H9 (cell line): ENCODE measurements around the gene PRRX2. TPM values are rescaled to one million over a fixed set of nuclear protein-coding genes. Genes with fewer than 3 reads are reported as not detected.
A peak's percentile ranks its signal among the peaks of the same experiment; 100 is the strongest.

Experiments used
- DNase-seq: peaks from one replicate; pipeline ENCODE4 v3.0.0-alpha.2; 2017
- H2AFZ ChIP-seq: one replicate; pipeline ENCODE4 v1.6.1; 2013; ENCODE audit warnings: mild to moderate bottlenecking, low read length, control low read depth, moderate library complexity
- H2AK5ac ChIP-seq: 2 replicates; pipeline ENCODE4 v1.6.1; 2013; ENCODE audit warnings: low read length, control low read depth, mixed read lengths; ENCODE audit not compliant: insufficient read length
- H2BK120ac ChIP-seq: one replicate; pipeline ENCODE4 v1.6.1; 2013; ENCODE audit warnings: low read depth, mild to moderate bottlenecking, low read length, control low read depth, inconsistent platforms; ENCODE audit not compliant: poor library complexity, severe bottlenecking
- H2BK12ac ChIP-seq: 2 replicates; pipeline ENCODE4 v1.6.1; 2013; ENCODE audit warnings: low read length, control low read depth, mixed read lengths, low read depth; ENCODE audit not compliant: insufficient read length
- H2BK15ac ChIP-seq: 2 replicates; pipeline ENCODE4 v1.6.1; 2013; ENCODE audit warnings: low read depth, low read length, control low read depth
- H2BK20ac ChIP-seq: one replicate; pipeline ENCODE4 v1.6.1; 2013; ENCODE audit warnings: low read depth, mild to moderate bottlenecking, low read length, control low read depth, inconsistent platforms; ENCODE audit not compliant: poor library complexity, severe bottlenecking
- H2BK5ac ChIP-seq: 2 replicates; pipeline ENCODE4 v1.6.1; 2013; ENCODE audit warnings: low read length, control low read depth, mixed read lengths; ENCODE audit not compliant: insufficient read length
- H3K14ac ChIP-seq: 2 replicates; pipeline ENCODE4 v1.6.1; 2013; ENCODE audit warnings: low read length, control low read depth; ENCODE audit not compliant: insufficient read depth
- H3K18ac ChIP-seq: 2 replicates; pipeline ENCODE4 v1.6.1; 2013; ENCODE audit warnings: low read depth, mild to moderate bottlenecking, mixed read lengths, low read length, control low read depth; ENCODE audit not compliant: insufficient read length
- H3K23ac ChIP-seq: 2 replicates; pipeline ENCODE4 v1.6.1; 2013; ENCODE audit warnings: low read length, control low read depth, mixed read lengths, low read depth; ENCODE audit not compliant: insufficient read length
- H3K23me2 ChIP-seq: 2 replicates; pipeline ENCODE4 v1.6.1; 2013; ENCODE audit warnings: low read depth, mild to moderate bottlenecking, mixed read lengths, low read length, control low read depth; ENCODE audit not compliant: insufficient read length, poor library complexity, severe bottlenecking
- H3K27ac ChIP-seq: 2 replicates; pipeline ENCODE4 v1.5.1; 2013; ENCODE audit warnings: low read length, control low read depth, mixed read lengths, low read depth; ENCODE audit not compliant: insufficient read length
- H3K27me3 ChIP-seq: 2 replicates; pipeline ENCODE4 v1.6.1; 2013; ENCODE audit warnings: low read length, control low read depth, inconsistent platforms; ENCODE audit not compliant: insufficient read depth
- H3K4ac ChIP-seq: 2 replicates; pipeline ENCODE4 v1.6.1; 2013; ENCODE audit warnings: low read depth, mild to moderate bottlenecking, control low read depth, inconsistent platforms, low read length, moderate library complexity
- H3K4me1 ChIP-seq: 2 replicates; pipeline ENCODE4 v1.6.1; 2013; ENCODE audit warnings: low read length, control low read depth, inconsistent platforms; ENCODE audit not compliant: insufficient read depth
- H3K4me2 ChIP-seq: 2 replicates; pipeline ENCODE4 v1.6.1; 2013; ENCODE audit warnings: low read length, control low read depth, mixed read lengths; ENCODE audit not compliant: insufficient read length, insufficient read depth
- H3K56ac ChIP-seq: 2 replicates; pipeline ENCODE4 v1.6.1; 2013; ENCODE audit warnings: low read depth, mild to moderate bottlenecking, mixed read lengths, low read length, control low read depth; ENCODE audit not compliant: insufficient read length
- H3K79me1 ChIP-seq: 2 replicates; pipeline ENCODE4 v1.6.1; 2013; ENCODE audit warnings: low read depth, mild to moderate bottlenecking, moderate library complexity, low read length, control low read depth, inconsistent platforms; ENCODE audit not compliant: insufficient read depth, poor library complexity, severe bottlenecking
- H3K79me2 ChIP-seq: 2 replicates; pipeline ENCODE4 v1.6.1; 2013; ENCODE audit warnings: low read length, control low read depth, inconsistent platforms; ENCODE audit not compliant: insufficient read depth
- H3K9ac ChIP-seq: 2 replicates; pipeline ENCODE4 v1.6.1; 2013; ENCODE audit warnings: low read length, control low read depth, mixed read lengths; ENCODE audit not compliant: insufficient read length; ENCODE audit errors: extremely low read depth
- H3K9me3 ChIP-seq: one replicate; pipeline ENCODE4 v1.6.1; 2013; ENCODE audit warnings: low read depth, low read length, inconsistent platforms; ENCODE audit not compliant: control insufficient read depth
- H3T11ph ChIP-seq: one replicate; pipeline ENCODE4 v1.6.1; 2013; ENCODE audit warnings: mild to moderate bottlenecking, low read length, control low read depth, inconsistent platforms
- H4K20me1 ChIP-seq: one replicate; pipeline ENCODE4 v1.6.1; 2013; ENCODE audit not compliant: control insufficient read depth, insufficient read length, insufficient read depth
- H4K5ac ChIP-seq: 2 replicates; pipeline ENCODE4 v1.6.1; 2013; ENCODE audit warnings: low read depth, mild to moderate bottlenecking, mixed read lengths, low read length, control low read depth; ENCODE audit not compliant: insufficient read length
- H4K8ac ChIP-seq: replicated peaks from 2 replicates; pipeline ENCODE4 v1.6.1; 2013; ENCODE audit warnings: low read length, control low read depth, mixed read lengths, low read depth; ENCODE audit not compliant: insufficient read length
- H4K91ac ChIP-seq: 2 replicates; pipeline ENCODE4 v1.6.1; 2013; ENCODE audit warnings: low read depth, mild to moderate bottlenecking, moderate library complexity, mixed read lengths, low read length, control low read depth; ENCODE audit not compliant: insufficient read length
- H3K27ac Mint-ChIP-seq, 3 experiments: 2 replicates in 2 of 3; 3 replicates in 1 of 3; pipeline ENCODE4 v1.8.0; 2020 to 2021; ENCODE audit warnings: mixed read lengths in 3 of 3, mild to moderate bottlenecking in 1 of 3, moderate library complexity in 1 of 3
- H3K27me3 Mint-ChIP-seq: 2 replicates; pipeline ENCODE4 v1.8.0; 2021; ENCODE audit warnings: low read depth, mild to moderate bottlenecking, moderate library complexity, mixed read lengths
- H3K36me3 Mint-ChIP-seq, 3 experiments: 2 replicates in 2 of 3; 3 replicates in 1 of 3; pipeline ENCODE4 v1.8.0; 2020 to 2021; ENCODE audit warnings: low read depth in 3 of 3, mixed read lengths in 3 of 3; ENCODE audit not compliant: insufficient read depth in 1 of 3
- H3K4me1 Mint-ChIP-seq, 2 experiments: 2 replicates each; pipeline ENCODE4 v1.8.0; 2020; ENCODE audit warnings: mixed read lengths in 2 of 2
- H3K4me3 Mint-ChIP-seq, 2 experiments: 2 replicates in 1 of 2; 3 replicates in 1 of 2; pipeline ENCODE4 v1.8.0; 2020 to 2021; ENCODE audit warnings: mild to moderate bottlenecking in 2 of 2, mixed read lengths in 2 of 2, moderate library complexity in 1 of 2
- H3K9me3 Mint-ChIP-seq, 2 experiments: 2 replicates in 1 of 2; 3 replicates in 1 of 2; pipeline ENCODE4 v1.8.0; 2020; ENCODE audit warnings: mild to moderate bottlenecking in 2 of 2, mixed read lengths in 2 of 2, moderate library complexity in 1 of 2
- CTCF ChIP-seq: fragments of 200-600 bp; sonication (generic); conservative IDR thresholded peaks from 3 replicates; pipeline ENCODE4 v1.8.0; 2021; ENCODE audit warnings: antibody characterized with exemption, mild to moderate bottlenecking
- WGBS: extraction: QIAGEN DNeasy Blood & Tissue Kit; methylation state at CpG from one replicate; pipeline ENCODE4 v1.1.7; 2013; ENCODE audit warnings: missing lambda C conversion rate, low lambda C conversion rate, mixed read lengths; ENCODE audit not compliant: insufficient read length; ENCODE audit errors: extremely low coverage; 5-methylcytosine and 5-hydroxymethylcytosine counted together
- total RNA-seq: library from RNA; stranded (reverse); gene quantifications from 2 replicates; pipeline ENCODE4 v1.2.1, GENCODE V29; 2021

The PRRX2 gene
- total RNA-seq, 1 experiment from 2014 or later: 3.9 TPM

- no peak overlapping the region for H4K8ac ChIP-seq
- no peak overlapping the region for H3K4ac ChIP-seq
- H3K27ac ChIP-seq: no peak overlapping the region
- no peak overlapping the region for H2AK5ac ChIP-seq
- H3K4me1 ChIP-seq: no peaks in the 10 kb centered on the region; the same call in 1 of the 2 replicates
- no peak overlapping the region for H4K91ac ChIP-seq
- no peak overlapping the region for H2BK20ac ChIP-seq
- no peaks in the 10 kb centered on the region for H3K79me1 ChIP-seq
- Mint-ChIP-seq H3K27ac (0 out of 7 replicates have a peak overlapping the region, but pooled peaks of 1 of the 3 experiments have one; percentile 65), H3K9me3 (no peaks in the 10 kb centered on the region; a peak in 2 of 5 replicates), H3K4me3 (no peak overlapping the region), H3K36me3 (no peaks in the 10 kb centered on the region; a peak in 1 of 7 replicates), H3K27me3 (peaks cover 49% of the 10 kb centered on the region), H3K4me1 (peaks cover 19 to 23% of the 10 kb centered on the region in 2 experiments)
- no peak overlapping the region for H4K5ac ChIP-seq
- no peak overlapping the region for H3K9ac ChIP-seq
- no peak for TF ChIP-seq CTCF
- H3K56ac ChIP-seq: no peak overlapping the region
- no CpG with 5 or more reads among the region's 11 CpGs for WGBS
- H2BK15ac ChIP-seq: no peak overlapping the region
- H3K23me2 ChIP-seq: peaks cover 3% of the 10 kb centered on the region
- H4K20me1 ChIP-seq: no peaks in the 10 kb centered on the region
- H3K14ac ChIP-seq: no peak overlapping the region
- H3K9me3 ChIP-seq: no peaks in the 10 kb centered on the region
- no peak overlapping the region for H2AFZ ChIP-seq
- H3K27me3 ChIP-seq: no peaks in the 10 kb centered on the region; the same call in 1 of the 2 replicates
- H2BK5ac ChIP-seq: no peak overlapping the region
- no peak overlapping the region for H3T11ph ChIP-seq
- H3K23ac ChIP-seq: no peak overlapping the region
- no peak overlapping the region for H3K18ac ChIP-seq
- H3K79me2 ChIP-seq: no peaks in the 10 kb centered on the region
- no peak overlapping the region for H2BK120ac ChIP-seq
- H2BK12ac ChIP-seq: no peak overlapping the region
- no peak overlapping the region for H3K4me2 ChIP-seq
- DNase-seq: no peak
Measured at GRCh38 chr9:129667378-129667777, 1.9 kb downstream of the PRRX2 start.
